ENCODE results near the gene RAB3IP. TPM values are rescaled to one million over a fixed set of nuclear protein-coding genes. Genes with fewer than 3 reads are reported as not detected.
"Not testable (repeated sequence)": the region's sequence is repeated elsewhere in the genome, so short reads cannot be mapped to it uniquely, and the experiment has no call there.

RAB3IP gene
- polyA plus RNA-seq, 3 donors = 79.5 to 87.0 (median 85.4) TPM

GRCh38 chr12:69755302-69755701 lies 16.6 kb downstream of the RAB3IP start:
- DNase-seq (ENCODE audit: low read depth in 3 of 3, low spot score in 2 of 3) = no peak

- DNase-seq (ENCODE audit: low read depth in 3 of 3, low spot score in 2 of 3) = no peak
These were observed 17.6 kb downstream of the RAB3IP start for GRCh38 chr12:69756088-69756755.

GRCh38 chr12:69758105-69758504 lies 19.4 kb downstream of the RAB3IP start:
- no peak for DNase-seq (ENCODE audit: low read depth in 3 of 3, low spot score in 2 of 3)

- not testable (repeated sequence) for DNase-seq (ENCODE audit: low read depth in 3 of 3, low spot score in 2 of 3)
These were observed 20.9 kb downstream of the RAB3IP start for GRCh38 chr12:69759581-69759980.

GRCh38 chr12:69765515-69765914 lies 26.9 kb downstream of the RAB3IP start:
- DNase-seq (ENCODE audit: low read depth in 3 of 3, low spot score in 2 of 3) = no peak

GRCh38 chr12:69766260-69766659 lies 27.6 kb downstream of the RAB3IP start:
- no peak for DNase-seq (ENCODE audit: low read depth in 3 of 3, low spot score in 2 of 3)

GRCh38 chr12:69779928-69780327 lies 41.3 kb downstream of the RAB3IP start:
- DNase-seq (ENCODE audit: low read depth in 3 of 3, low spot score in 2 of 3) = no peak

GRCh38 chr12:69783365-69783764 lies 44.7 kb downstream of the RAB3IP start:
- no peak for DNase-seq (ENCODE audit: low read depth in 3 of 3, low spot score in 2 of 3)

- no peak for DNase-seq (ENCODE audit: low read depth in 3 of 3, low spot score in 2 of 3)
These were observed 50.7 kb downstream of the RAB3IP start for GRCh38 chr12:69789351-69789750.

- no peak for DNase-seq (ENCODE audit: low read depth in 3 of 3, low spot score in 2 of 3)
These were observed 53.9 kb downstream of the RAB3IP start for GRCh38 chr12:69792533-69792932.

- DNase-seq (ENCODE audit: low read depth in 3 of 3, low spot score in 2 of 3) = not testable (repeated sequence)
These were observed 68.6 kb downstream of the RAB3IP start for GRCh38 chr12:69807101-69807897.

- no peak for DNase-seq (ENCODE audit: low read depth in 3 of 3, low spot score in 2 of 3)
These were observed 72.3 kb downstream of the RAB3IP start for GRCh38 chr12:69810870-69811498.

GRCh38 chr12:69816082-69816481 lies 77.4 kb downstream of the RAB3IP start:
- no peak for DNase-seq (ENCODE audit: low read depth in 3 of 3, low spot score in 2 of 3)

- DNase-seq (ENCODE audit: low read depth in 3 of 3, low spot score in 2 of 3) = no peak
These were observed 82.4 kb downstream of the RAB3IP start for GRCh38 chr12:69821032-69821455.

GRCh38 chr12:69821456-69822159 lies 82.9 kb downstream of the RAB3IP start:
- DNase-seq (ENCODE audit: low read depth in 3 of 3, low spot score in 2 of 3) = no peak

- DNase-seq (ENCODE audit: low read depth in 3 of 3, low spot score in 2 of 3) = no peak
These were observed 83.7 kb downstream of the RAB3IP start for GRCh38 chr12:69822201-69822860.

- DNase-seq (ENCODE audit: low read depth in 3 of 3, low spot score in 2 of 3) = no peak
These were observed 85.4 kb downstream of the RAB3IP start for GRCh38 chr12:69824028-69824427.

GRCh38 chr12:69824966-69825560 lies 86.4 kb downstream of the RAB3IP start, which contains the start of gene MYRFL:
Gene MYRFL, plus strand, starts transcription at chr12:69825227. Its CDS starts 291 bp downstream, at chr12:69825518.
- no peak for DNase-seq (ENCODE audit: low read depth in 3 of 3, low spot score in 2 of 3)

GRCh38 chr12:69828897-69829296 lies 90.2 kb downstream of the RAB3IP start:
- no peak for DNase-seq (ENCODE audit: low read depth in 3 of 3, low spot score in 2 of 3)

GRCh38 chr12:69833696-69834095 lies 95.0 kb downstream of the RAB3IP start:
- DNase-seq (ENCODE audit: low read depth in 3 of 3, low spot score in 2 of 3) = no peak
